Measurements from ENCODE around the gene EFR3B.

- TF ChIP-seq CTCF (conservative IDR thresholded peaks at IDR 0.05) = no peak
- TF ChIP-seq EZH2 (IDR thresholded peaks at IDR 0.05; ENCODE audit: low read depth) = no peak
Measured at GRCh38 chr2:25104736-25105135, 62.9 kb downstream of the EFR3B start.

All from PC-9 (cell line).